ENCODE results near the gene MAGEB4. TPM values are rescaled to one million over a fixed set of nuclear protein-coding genes. Genes with fewer than 3 reads are reported as not detected.

MAGEB4 gene
- total RNA-seq, 4 donors from 2014 or later = not detected

GRCh38 chrX:30230395-30230794 is 11.4 kb upstream of the MAGEB4 start, which contains the start of gene MAGEB3:
Gene MAGEB3, plus strand, starts transcription at chrX:30230657. Its CDS starts 5,268 bp downstream, at chrX:30235925.
- Histone ChIP-seq H3K4me1 (no peaks in the 10 kb centered on the region), H3K9me3 (no peaks in the 10 kb centered on the region), H3K4me3 (replicated peaks in 1 of 3) (no peak within 1 kb of the TSS), H3K27me3 (no peaks in the 10 kb centered on the region), H3K36me3 (no peaks in the 10 kb centered on the region), H3K27ac (no peak within 1 kb of the TSS)
- intact Hi-C loops (cut with DNase I) = no loop called here
- no peak for DNase-seq
- WGBS, 2 donors = 78 to 81% methylated on average over 4 of the region's 4 CpGs
- TF ChIP-seq CTCF (IDR thresholded peaks at IDR 0.05) (no peak), POLR2A (IDR thresholded peaks at IDR 0.05) (no peak)

- intact Hi-C loops (cut with DNase I) = no loop called here
- H3K27me3 ChIP-seq = no peaks in the 10 kb centered on the region
- no peak within 1 kb of the TSS for H3K27ac ChIP-seq
- H3K4me3 ChIP-seq (replicated peaks in 1 of 3) = no peak within 1 kb of the TSS
- no peaks in the 10 kb centered on the region for H3K4me1 ChIP-seq
- H3K9me3 ChIP-seq = no peaks in the 10 kb centered on the region
- DNase-seq = no peak
- no peaks in the 10 kb centered on the region for H3K36me3 ChIP-seq
- TF ChIP-seq POLR2A (IDR thresholded peaks at IDR 0.05) (no peak), CTCF (IDR thresholded peaks at IDR 0.05) (no peak)
- 89% methylated on average over 23 to 37 of the region's 38 CpGs for WGBS, 2 donors
Observed at GRCh38 chrX:30246769-30247489, 5.1 kb downstream of the MAGEB4 start, which contains the start of gene MAGEB1. Gene MAGEB1, plus strand, starts transcription at chrX:30247146. Its CDS starts 3,348 bp downstream, at chrX:30250494.

- Histone ChIP-seq H3K4me3 (replicated peaks in 1 of 3) (no peak overlapping the region), H3K27ac (no peak overlapping the region), H3K36me3 (no peaks in the 10 kb centered on the region), H3K9me3 (no peaks in the 10 kb centered on the region), H3K4me1 (no peaks in the 10 kb centered on the region), H3K27me3 (no peaks in the 10 kb centered on the region)
- DNase-seq = no peak
- intact Hi-C loops (cut with DNase I) = no loop called here
- 71 to 78% methylated on average over 4 of the region's 4 CpGs for WGBS, 2 donors
- TF ChIP-seq CTCF (IDR thresholded peaks at IDR 0.05) (no peak), POLR2A (IDR thresholded peaks at IDR 0.05) (no peak)
Observed at GRCh38 chrX:30248854-30249253, 7.1 kb downstream of the MAGEB4 start.

GRCh38 chrX:30253257-30253656 is 11.5 kb downstream of the MAGEB4 start:
- Histone ChIP-seq H3K4me1 (no peaks in the 10 kb centered on the region), H3K27ac (no peak overlapping the region), H3K36me3 (no peaks in the 10 kb centered on the region), H3K4me3 (replicated peaks in 1 of 3) (no peak overlapping the region), H3K27me3 (no peaks in the 10 kb centered on the region), H3K9me3 (no peaks in the 10 kb centered on the region)
- WGBS, 2 donors = 83 to 92% methylated on average over 1 of the region's 1 CpG
- intact Hi-C loops (cut with DNase I) = no loop called here
- no peak for DNase-seq
- TF ChIP-seq POLR2A (IDR thresholded peaks at IDR 0.05) (no peak), CTCF (IDR thresholded peaks at IDR 0.05) (no peak)

GRCh38 chrX:30259927-30260326 is 18.1 kb downstream of the MAGEB4 start:
- TF ChIP-seq POLR2A (IDR thresholded peaks at IDR 0.05) (no peak), CTCF (IDR thresholded peaks at IDR 0.05) (no peak)
- intact Hi-C loops (cut with DNase I) = no loop called here
- DNase-seq = no peak
- H3K27ac ChIP-seq = no peak overlapping the region
- no peaks in the 10 kb centered on the region for H3K27me3 ChIP-seq
- H3K4me1 ChIP-seq = no peaks in the 10 kb centered on the region
- 81 to 83% methylated on average over 2 of the region's 2 CpGs for WGBS, 2 donors
- H3K9me3 ChIP-seq = no peaks in the 10 kb centered on the region
- no peaks in the 10 kb centered on the region for H3K36me3 ChIP-seq
- no peak overlapping the region for H3K4me3 ChIP-seq (replicated peaks in 1 of 3)

Measured in thyroid gland (tissue), 4 donors.